GM12878 (cell line): ENCODE results near the gene AGBL4.

Experiments
- BHLHE40 ChIP-seq, 2 experiments: fragments of 450-650 bp in 1 of 2; IDR thresholded peaks; 2 replicates each; pipeline ENCODE4 v1.6.1; 2011 to 2017; ENCODE audit warnings: low read depth in 2 of 2, borderline replicate concordance in 1 of 2, improper control_type of control experiment in 1 of 2, low read length in 1 of 2, mild to moderate bottlenecking in 1 of 2
- E2F4 ChIP-seq: IDR thresholded peaks from 2 replicates; pipeline ENCODE4 v1.6.1; 2012; ENCODE audit warnings: low read depth, low read length, improper control_type of control experiment
- EP300 ChIP-seq, 2 experiments: fragments of 150-350 bp in 1 of 2; IDR thresholded peaks; 2 replicates each; pipeline ENCODE4 v1.6.1; 2011 to 2012; ENCODE audit warnings: low read depth in 2 of 2, low read length in 2 of 2, borderline replicate concordance in 1 of 2, improper control_type of control experiment in 1 of 2, inconsistent platforms in 1 of 2; ENCODE audit not compliant: control insufficient read depth in 1 of 2
- HCFC1 ChIP-seq: fragments of 150-350 bp; IDR thresholded peaks from 2 replicates; pipeline ENCODE4 v1.6.1; 2014; ENCODE audit warnings: low read length
- JUND ChIP-seq: IDR thresholded peaks from 2 replicates; pipeline ENCODE4 v1.6.1; 2012; ENCODE audit warnings: low read depth, mild to moderate bottlenecking, low read length, improper control_type of control experiment, moderate library complexity
- MYC ChIP-seq: IDR thresholded peaks from 2 replicates; pipeline ENCODE4 v1.6.1; 2011; ENCODE audit warnings: mild to moderate bottlenecking, low read length, moderate library complexity, inconsistent platforms; ENCODE audit not compliant: insufficient read depth, insufficient replicate concordance, insufficient read length, severe bottlenecking
- POLR2A ChIP-seq: IDR thresholded peaks from 2 replicates; pipeline ENCODE4 v1.6.1; 2011; ENCODE audit warnings: low read depth, mild to moderate bottlenecking, low read length
- POLR2AphosphoS5 ChIP-seq: IDR thresholded peaks from 2 replicates; pipeline ENCODE4 v1.6.1; 2011; ENCODE audit warnings: mild to moderate bottlenecking, low read length, inconsistent platforms
- ZNF274 ChIP-seq: IDR thresholded peaks from one replicate; pipeline ENCODE4 v1.8.0; 2011; ENCODE audit not compliant: insufficient read length, insufficient read depth
- TF ChIP-seq, protein P1 (sequence below), 3 experiments: IDR thresholded peaks in 2 of 3; conservative IDR thresholded peaks in 1 of 3; 2 replicates each; pipeline ENCODE4 v1.5.1; 2011; ENCODE audit warnings: low read depth in 3 of 3, low read length in 3 of 3, mild to moderate bottlenecking in 3 of 3, control low read depth in 2 of 3, moderate library complexity in 2 of 3, inconsistent platforms in 1 of 3, mixed read lengths in 1 of 3; ENCODE audit not compliant: control insufficient read depth in 2 of 3, insufficient read depth in 1 of 3; ENCODE audit errors: extremely low read depth in 1 of 3

DNA sequence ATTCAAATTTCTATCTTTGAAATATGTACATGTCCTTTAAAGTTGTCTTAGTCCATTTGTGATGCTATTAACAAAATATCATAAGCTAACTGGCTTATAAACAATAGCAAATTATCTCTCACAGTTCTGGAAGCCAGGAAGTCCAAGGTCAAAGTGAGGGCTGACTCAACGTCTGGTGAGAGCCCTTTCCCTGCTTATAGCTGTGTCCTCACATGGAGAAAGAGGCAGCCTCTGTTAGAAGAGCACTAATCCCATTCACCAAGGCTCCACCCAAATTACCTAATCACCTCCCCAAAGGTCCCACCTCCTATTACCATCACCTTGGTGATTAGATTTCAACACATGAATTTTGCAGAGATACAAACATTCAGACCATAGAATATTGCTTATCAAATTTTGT is 797.0 kb downstream of the AGBL4 start:
- TF ChIP-seq EP300 (IDR thresholded peaks at IDR 0.05; ENCODE audit: borderline replicate concordance in 1 of 2, control insufficient read depth in 1 of 2, low read depth in 2 of 2, low read length in 2 of 2) (no peak), JUND (no peak), POLR2A (no peak), BHLHE40 (IDR thresholded peaks at IDR 0.05; ENCODE audit: borderline replicate concordance in 1 of 2, low read depth in 2 of 2, low read length in 1 of 2) (no peak), ZNF274 (no peak), POLR2AphosphoS5 (no peak), E2F4 (no peak), HCFC1 (no peak), MYC (no peak)
- TF ChIP-seq, protein P1, sequence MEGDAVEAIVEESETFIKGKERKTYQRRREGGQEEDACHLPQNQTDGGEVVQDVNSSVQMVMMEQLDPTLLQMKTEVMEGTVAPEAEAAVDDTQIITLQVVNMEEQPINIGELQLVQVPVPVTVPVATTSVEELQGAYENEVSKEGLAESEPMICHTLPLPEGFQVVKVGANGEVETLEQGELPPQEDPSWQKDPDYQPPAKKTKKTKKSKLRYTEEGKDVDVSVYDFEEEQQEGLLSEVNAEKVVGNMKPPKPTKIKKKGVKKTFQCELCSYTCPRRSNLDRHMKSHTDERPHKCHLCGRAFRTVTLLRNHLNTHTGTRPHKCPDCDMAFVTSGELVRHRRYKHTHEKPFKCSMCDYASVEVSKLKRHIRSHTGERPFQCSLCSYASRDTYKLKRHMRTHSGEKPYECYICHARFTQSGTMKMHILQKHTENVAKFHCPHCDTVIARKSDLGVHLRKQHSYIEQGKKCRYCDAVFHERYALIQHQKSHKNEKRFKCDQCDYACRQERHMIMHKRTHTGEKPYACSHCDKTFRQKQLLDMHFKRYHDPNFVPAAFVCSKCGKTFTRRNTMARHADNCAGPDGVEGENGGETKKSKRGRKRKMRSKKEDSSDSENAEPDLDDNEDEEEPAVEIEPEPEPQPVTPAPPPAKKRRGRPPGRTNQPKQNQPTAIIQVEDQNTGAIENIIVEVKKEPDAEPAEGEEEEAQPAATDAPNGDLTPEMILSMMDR (IDR thresholded peaks at IDR 0.05 in 2 of 3, conservative IDR thresholded peaks at IDR 0.05 in 1 of 3; ENCODE audit: control insufficient read depth in 2 of 3, extremely low read depth in 1 of 3, insufficient read depth in 1 of 3, low read depth in 3 of 3, low read length in 3 of 3): no peak
